Measurements from ENCODE around the gene MAGOH. TPM values are rescaled to one million over a fixed set of nuclear protein-coding genes. Genes with fewer than 3 reads are reported as not detected.

Gene MAGOH
- total and polyA plus RNA-seq, 2 donors (not counting 3 experiments of a cell fraction or from before 2014, with no cell fraction given) = 25.9 to 60.1 TPM

DNA sequence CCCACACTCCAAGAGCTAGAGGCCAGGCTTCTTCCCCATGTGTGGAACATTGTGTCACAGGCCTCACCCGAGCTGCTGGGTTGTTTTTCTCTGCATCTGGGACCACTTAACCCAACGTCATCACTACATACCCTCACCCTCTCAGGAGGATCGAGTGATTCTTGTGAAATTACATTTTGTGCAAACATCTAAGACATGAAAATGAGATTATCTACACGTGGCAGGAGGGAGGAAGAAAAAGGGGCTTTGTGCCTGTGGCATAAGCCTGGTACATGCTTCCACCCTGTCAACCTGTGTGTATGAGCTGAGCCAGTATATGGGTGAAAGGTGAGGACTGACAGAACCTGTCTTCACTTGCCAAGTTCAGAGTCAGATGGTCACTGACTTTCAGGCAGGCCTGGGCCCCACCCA is 40.1 kb downstream of the MAGOH start:
- no peak overlapping the region for H3K27ac ChIP-seq (ENCODE audit: insufficient read depth, low read depth, low read length)
- FAIRE-seq = no peak
- no peak overlapping the region for H3K4me3 ChIP-seq (replicated peaks in 1 of 3; ENCODE audit: insufficient read depth in 1 of 3, low read depth in 1 of 3, low read length in 3 of 3)

DNA sequence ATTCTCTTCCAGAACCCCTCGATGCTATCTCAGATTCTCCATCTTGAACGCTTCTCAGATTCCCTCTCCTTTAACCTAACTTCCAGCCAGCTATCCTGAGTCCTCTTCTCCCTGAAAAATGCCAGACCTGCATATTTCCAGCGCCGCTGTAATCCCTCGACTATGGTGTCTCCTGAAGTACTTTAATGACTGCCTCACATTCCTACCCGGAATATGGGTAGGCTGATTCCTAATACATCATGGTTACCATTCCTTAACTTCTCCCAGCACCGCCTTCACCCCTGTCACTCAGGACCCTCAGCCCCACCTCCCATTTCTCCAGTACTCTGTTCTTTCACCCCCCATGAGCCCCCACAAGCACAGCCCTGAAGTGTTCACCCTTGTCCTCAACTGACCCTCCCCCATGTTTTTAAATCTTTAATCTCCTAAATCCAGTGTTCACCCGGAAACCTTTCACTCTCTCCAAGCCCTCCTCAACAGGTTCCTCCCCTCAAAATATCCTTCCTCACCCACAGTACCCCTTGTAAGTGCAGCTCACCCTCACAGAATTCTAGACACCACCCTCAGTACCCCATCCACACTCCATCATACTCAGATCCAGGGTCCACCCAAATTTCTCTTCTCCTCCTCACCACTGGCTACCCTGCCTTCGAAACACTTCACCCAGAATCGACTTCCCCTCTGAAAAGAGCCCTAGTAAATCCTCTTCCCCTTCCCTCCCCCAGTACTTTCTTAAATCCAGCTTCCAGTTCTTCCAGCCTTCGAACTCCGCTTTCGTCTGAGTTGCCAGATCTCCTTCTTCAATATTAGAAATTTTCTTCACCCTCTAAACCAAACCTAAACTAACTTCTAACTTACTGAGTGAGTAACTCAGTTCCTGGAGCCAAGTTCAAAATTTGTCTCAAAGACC is 40.8 kb downstream of the MAGOH start:
- Histone ChIP-seq H3K4me2 (ENCODE audit: insufficient read depth, low read length) (peak overlapping the region; percentile 60), H2AFZ (ENCODE audit: low read depth, low read length) (peak overlapping the region; percentile 81), H3K27me3 (ENCODE audit: control insufficient read depth in 2 of 2, insufficient read depth in 2 of 2, low read length in 2 of 2) (no peaks in the 10 kb centered on the region), H3K4me3 (replicated peaks in 1 of 3; ENCODE audit: insufficient read depth in 1 of 3, low read depth in 1 of 3, low read length in 3 of 3) (peak overlapping the region; percentile 63 to 92 (median 77)), H3K9me3 (replicated peaks; ENCODE audit: control insufficient read depth, insufficient read depth, low read length) (no peaks in the 10 kb centered on the region), H3K36me3 (ENCODE audit: control insufficient read depth in 2 of 2, extremely low read depth in 1 of 2, insufficient read depth in 2 of 2, low read length in 2 of 2) (peaks cover under 1 to 2% of the 10 kb centered on the region in 2 experiments), H3K27ac (ENCODE audit: insufficient read depth, low read depth, low read length) (peak overlapping the region; percentile 74), H3K9ac (replicated peaks; ENCODE audit: extremely low read depth, insufficient read depth, low read length) (peak overlapping the region; percentile 96), H3K4me1 (ENCODE audit: control insufficient read depth, extremely low read depth, insufficient read depth, low read length) (peaks cover 13% of the 10 kb centered on the region), H4K20me1 (replicated peaks; ENCODE audit: control insufficient read depth, extremely low read depth, insufficient read depth, low read length) (no peaks in the 10 kb centered on the region), H3K9me1 (replicated peaks; ENCODE audit: control insufficient read depth, extremely low read depth, insufficient read depth, low read length) (no peaks in the 10 kb centered on the region), H3K79me2 (ENCODE audit: control insufficient read depth, insufficient read depth, low read length) (peaks cover 7% of the 10 kb centered on the region)
- no TSS peak for BruUV-seq (replicated peaks)
- intact Hi-C loops (cut with micrococcal nuclease) = loop anchor here (2.0 to 10.0 kb wide), 2 partner anchors 129 to 793 kb away; partner anchors contain the start of genes ORC1 and PRPF38A
- DNase-seq (ENCODE audit: low read depth, low spot score) (peak; percentile 26), FAIRE-seq (peak; percentile 49)
- ChIA-PET POLR2A (no interaction called here), CTCF (no interaction called here)
- dilution Hi-C loops (cut with MboI; ENCODE audit: extremely low pct_ligation_motif_present, low sequenced_read_pairs) = no loop called here
- TF ChIP-seq POLR2AphosphoS5 (IDR thresholded peaks at IDR 0.05; ENCODE audit: insufficient read depth, low read depth, low read length) (no peak), EZH2 (IDR thresholded peaks at IDR 0.05; ENCODE audit: borderline replicate concordance, low read depth, low read length, severe bottlenecking) (no peak), GATA2 (IDR thresholded peaks at IDR 0.05; ENCODE audit: insufficient read depth, insufficient read length, low read depth, low read length) (no peak), JUN (IDR thresholded peaks at IDR 0.05; ENCODE audit: borderline replicate concordance, insufficient read depth, insufficient read length, low read depth) (no peak), POLR2A (IDR thresholded peaks at IDR 0.05; ENCODE audit: low read depth, low read length) (no peak), MYC (IDR thresholded peaks at IDR 0.05; ENCODE audit: low read depth, low read length) (no peak), FOS (IDR thresholded peaks at IDR 0.05; ENCODE audit: borderline replicate concordance, insufficient read depth, low read length) (no peak)
- TF ChIP-seq, protein P1, sequence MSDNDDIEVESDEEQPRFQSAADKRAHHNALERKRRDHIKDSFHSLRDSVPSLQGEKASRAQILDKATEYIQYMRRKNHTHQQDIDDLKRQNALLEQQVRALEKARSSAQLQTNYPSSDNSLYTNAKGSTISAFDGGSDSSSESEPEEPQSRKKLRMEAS (IDR thresholded peaks at IDR 0.05; ENCODE audit: insufficient read depth, insufficient read length) = no peak
- TF ChIP-seq, protein P2, sequence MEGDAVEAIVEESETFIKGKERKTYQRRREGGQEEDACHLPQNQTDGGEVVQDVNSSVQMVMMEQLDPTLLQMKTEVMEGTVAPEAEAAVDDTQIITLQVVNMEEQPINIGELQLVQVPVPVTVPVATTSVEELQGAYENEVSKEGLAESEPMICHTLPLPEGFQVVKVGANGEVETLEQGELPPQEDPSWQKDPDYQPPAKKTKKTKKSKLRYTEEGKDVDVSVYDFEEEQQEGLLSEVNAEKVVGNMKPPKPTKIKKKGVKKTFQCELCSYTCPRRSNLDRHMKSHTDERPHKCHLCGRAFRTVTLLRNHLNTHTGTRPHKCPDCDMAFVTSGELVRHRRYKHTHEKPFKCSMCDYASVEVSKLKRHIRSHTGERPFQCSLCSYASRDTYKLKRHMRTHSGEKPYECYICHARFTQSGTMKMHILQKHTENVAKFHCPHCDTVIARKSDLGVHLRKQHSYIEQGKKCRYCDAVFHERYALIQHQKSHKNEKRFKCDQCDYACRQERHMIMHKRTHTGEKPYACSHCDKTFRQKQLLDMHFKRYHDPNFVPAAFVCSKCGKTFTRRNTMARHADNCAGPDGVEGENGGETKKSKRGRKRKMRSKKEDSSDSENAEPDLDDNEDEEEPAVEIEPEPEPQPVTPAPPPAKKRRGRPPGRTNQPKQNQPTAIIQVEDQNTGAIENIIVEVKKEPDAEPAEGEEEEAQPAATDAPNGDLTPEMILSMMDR (IDR thresholded peaks at IDR 0.05; ENCODE audit: extremely low read depth in 1 of 2, insufficient read depth in 1 of 2, low read depth in 1 of 2, low read length in 2 of 2) = no peak

More for the DNA sequence above, 40.1 kb downstream of the MAGOH start:
- BruUV-seq (replicated peaks) = no TSS peak
- no peak for DNase-seq (ENCODE audit: low read depth, low spot score)
- Histone ChIP-seq H3K4me1 (ENCODE audit: control insufficient read depth, extremely low read depth, insufficient read depth, low read length) (peaks cover 13% of the 10 kb centered on the region), H3K9ac (replicated peaks; ENCODE audit: extremely low read depth, insufficient read depth, low read length) (no peak overlapping the region), H3K9me1 (replicated peaks; ENCODE audit: control insufficient read depth, extremely low read depth, insufficient read depth, low read length) (no peaks in the 10 kb centered on the region), H3K27me3 (ENCODE audit: control insufficient read depth in 2 of 2, insufficient read depth in 2 of 2, low read length in 2 of 2) (no peaks in the 10 kb centered on the region), H3K9me3 (replicated peaks; ENCODE audit: control insufficient read depth, insufficient read depth, low read length) (no peaks in the 10 kb centered on the region), H2AFZ (ENCODE audit: low read depth, low read length) (no peak overlapping the region), H3K4me2 (ENCODE audit: insufficient read depth, low read length) (no peak overlapping the region), H3K79me2 (ENCODE audit: control insufficient read depth, insufficient read depth, low read length) (peaks cover 7% of the 10 kb centered on the region), H4K20me1 (replicated peaks; ENCODE audit: control insufficient read depth, extremely low read depth, insufficient read depth, low read length) (no peaks in the 10 kb centered on the region), H3K36me3 (ENCODE audit: control insufficient read depth in 2 of 2, extremely low read depth in 1 of 2, insufficient read depth in 2 of 2, low read length in 2 of 2) (peaks cover 3 to 4% of the 10 kb centered on the region in 2 experiments)
- CTCF ChIA-PET = interaction anchor here (1.2 kb wide), 1 partner anchor 16 kb away, joined by 3 read pairs; no protein-coding TSS in a partner anchor
- intact Hi-C loops (cut with micrococcal nuclease) (loop anchor here (10.0 kb wide), 1 partner anchor 793 kb away; the partner anchor contains the start of genes ORC1 and PRPF38A), dilution Hi-C loops (cut with MboI; ENCODE audit: extremely low pct_ligation_motif_present, low sequenced_read_pairs) (no loop called here)
- no peak for TF ChIP-seq MYC (IDR thresholded peaks at IDR 0.05; ENCODE audit: low read depth, low read length)
- POLR2A ChIA-PET = no interaction called here
